AG09319 (cell line): ENCODE measurements around the gene VASP.

Experiments used
- DNase-seq: peaks from one replicate; pipeline ENCODE4 v3.0.0-alpha.2; 2010; ENCODE audit warnings: low read depth; ENCODE audit errors: extremely low read depth
- CTCF ChIP-seq: IDR thresholded peaks from 2 replicates; pipeline ENCODE4 v1.5.1; 2011; ENCODE audit warnings: low read depth, mild to moderate bottlenecking, inconsistent platforms, low read length, moderate library complexity

VASP gene

GRCh38 chr19:45494261-45494916, 12.9 kb upstream of the VASP start:
- no peak for TF ChIP-seq CTCF
- no peak for DNase-seq

GRCh38 chr19:45495178-45495577, 12.1 kb upstream of the VASP start:
- TF ChIP-seq CTCF = no peak
- no peak for DNase-seq

- DNase-seq = no peak
- TF ChIP-seq CTCF = no peak
Measured at GRCh38 chr19:45496349-45496953, 10.8 kb upstream of the VASP start.

GRCh38 chr19:45497791-45498190, 9.5 kb upstream of the VASP start:
- DNase-seq = no peak
- TF ChIP-seq CTCF = no peak

GRCh38 chr19:45498411-45499195, 8.7 kb upstream of the VASP start, which contains the start of gene PPM1N:
Gene PPM1N (plus strand): TSS chr19:45498443. CDS start chr19:45498473, 30 bp downstream.
- no peak for DNase-seq
- TF ChIP-seq CTCF = no peak

- no peak for TF ChIP-seq CTCF
- DNase-seq = no peak
Measured at GRCh38 chr19:45499196-45500180, 7.8 kb upstream of the VASP start.
